A673 (cell line): ENCODE data around the gene TRRAP. TPM values are rescaled to one million over a fixed set of nuclear protein-coding genes. Genes with fewer than 3 reads are reported as not detected.

Experiments used
- BruUV-seq: library from RNA; stranded (reverse); fragments of 400-500 nt; replicated peaks from 2 replicates; lab custom pipeline; 2021; lab: Mats Ljungman, UMichigan
- CTCF ChIA-PET: fragments of 300-600 bp; sonication (Branson Sonifier 250); formaldehyde crosslinking; loops from one replicate; lab custom pipeline; 2022; ENCODE audit warnings: antibody characterized with exemption; lab: Charles Lee
- POLR2A ChIA-PET: fragments of 300-600 bp; sonication (Branson Sonifier 250); formaldehyde crosslinking; loops from one replicate; lab custom pipeline; 2022; ENCODE audit warnings: antibody characterized with exemption; ENCODE audit not compliant: low non-redundant PET; lab: Charles Lee
- DNase-seq: peaks from one replicate; pipeline ENCODE4 v3.0.0-alpha.2; 2015; ENCODE audit warnings: low spot score
- H3K27ac ChIP-seq: fragments of 200-600 bp; sonication (generic); 2 replicates; pipeline ENCODE4 v1.5.1; 2016; ENCODE audit warnings: mixed run types, low read depth, mild to moderate bottlenecking, mixed read lengths, antibody characterized with exemption, low read length; ENCODE audit not compliant: poor library complexity, severe bottlenecking
- H3K27me3 ChIP-seq: fragments of 200-600 bp; sonication (generic); replicated peaks from 2 replicates; pipeline ENCODE4 v1.6.1; 2017; ENCODE audit warnings: mixed run types, low read depth, mild to moderate bottlenecking, mixed read lengths, antibody characterized with exemption, low read length; ENCODE audit not compliant: insufficient read depth, poor library complexity
- H3K36me3 ChIP-seq: fragments of 200-600 bp; sonication (generic); 2 replicates; pipeline ENCODE4 v1.6.1; 2016; ENCODE audit warnings: mixed run types, mild to moderate bottlenecking, mixed read lengths, antibody characterized with exemption, low read length; ENCODE audit not compliant: insufficient read depth, poor library complexity, severe bottlenecking
- H3K4me1 ChIP-seq: fragments of 200-600 bp; sonication (generic); 2 replicates; pipeline ENCODE4 v1.6.1; 2017; ENCODE audit warnings: mixed run types, mild to moderate bottlenecking, mixed read lengths, antibody characterized with exemption, low read length; ENCODE audit not compliant: insufficient read depth, poor library complexity, severe bottlenecking
- H3K4me3 ChIP-seq: fragments of 200-600 bp; sonication (generic); 2 replicates; pipeline ENCODE4 v1.5.1; 2016; ENCODE audit warnings: low read depth, mixed run types, mild to moderate bottlenecking, mixed read lengths, low read length; ENCODE audit not compliant: poor library complexity, severe bottlenecking
- H3K9me3 ChIP-seq: fragments of 200-600 bp; sonication (generic); 2 replicates; pipeline ENCODE4 v1.6.1; 2016; ENCODE audit warnings: mixed run types, low read depth, mild to moderate bottlenecking, mixed read lengths, antibody characterized with exemption, low read length; ENCODE audit not compliant: poor library complexity, severe bottlenecking
- EZH2 ChIP-seq: fragments of 200-600 bp; sonication (generic); IDR thresholded peaks from 2 replicates; pipeline ENCODE4 v1.6.1; 2017; ENCODE audit warnings: borderline replicate concordance, low read depth, mild to moderate bottlenecking, mixed read lengths, antibody characterized with exemption, low read length; ENCODE audit not compliant: poor library complexity, severe bottlenecking
- intact Hi-C: fragments of 100-400 bp; cut with micrococcal nuclease; formaldehyde crosslinking; loops from one replicate; pipeline ENCODE4 v1.10.0; 2022; ENCODE audit not compliant: unreplicated experiment
- total RNA-seq: library from RNA; stranded (reverse); gene quantifications from 2 replicates; pipeline ENCODE4 v1.2.3, GENCODE V29; 2021
- TF ChIP-seq, protein P1 (sequence below): fragments of 300-800, 200-600 bp; sonication (generic); conservative IDR thresholded peaks from 2 replicates; pipeline ENCODE4 v1.5.1; 2017; ENCODE audit warnings: low read depth, mild to moderate bottlenecking, antibody characterized with exemption, low read length, moderate library complexity, mixed read lengths

TRRAP gene
- total RNA-seq, 1 experiment from 2014 or later, result 50.2 TPM

DNA sequence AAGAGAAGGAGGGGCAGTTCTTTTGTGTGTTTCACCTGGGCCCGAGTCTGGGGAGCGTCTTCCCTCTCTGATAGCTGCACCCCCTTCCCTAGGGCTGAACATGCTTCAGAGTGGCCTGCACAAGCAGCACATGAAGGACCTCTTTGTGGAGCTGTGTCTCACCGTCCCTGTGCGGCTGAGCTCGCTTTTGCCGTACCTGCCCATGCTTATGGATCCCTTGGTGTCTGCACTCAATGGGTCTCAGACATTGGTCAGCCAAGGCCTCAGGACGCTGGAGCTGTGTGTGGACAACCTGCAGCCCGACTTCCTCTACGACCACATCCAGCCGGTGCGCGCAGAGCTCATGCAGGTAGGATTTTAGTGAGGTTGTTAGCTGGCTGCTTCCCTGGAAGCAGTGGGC, 39.0 kb downstream of the TRRAP start:
- H3K27ac ChIP-seq, result no peak overlapping the region
- H3K4me3 ChIP-seq, result no peak overlapping the region
- no peaks in the 10 kb centered on the region for H3K27me3 ChIP-seq
- peaks cover 54% of the 10 kb centered on the region for H3K36me3 ChIP-seq
- DNase-seq, result no peak
- intact Hi-C loops, result no loop called here
- no TSS peak for BruUV-seq
- no peaks in the 10 kb centered on the region for H3K9me3 ChIP-seq
- POLR2A ChIA-PET, result no interaction called here
- no peak for TF ChIP-seq EZH2
- TF ChIP-seq, protein P1, sequence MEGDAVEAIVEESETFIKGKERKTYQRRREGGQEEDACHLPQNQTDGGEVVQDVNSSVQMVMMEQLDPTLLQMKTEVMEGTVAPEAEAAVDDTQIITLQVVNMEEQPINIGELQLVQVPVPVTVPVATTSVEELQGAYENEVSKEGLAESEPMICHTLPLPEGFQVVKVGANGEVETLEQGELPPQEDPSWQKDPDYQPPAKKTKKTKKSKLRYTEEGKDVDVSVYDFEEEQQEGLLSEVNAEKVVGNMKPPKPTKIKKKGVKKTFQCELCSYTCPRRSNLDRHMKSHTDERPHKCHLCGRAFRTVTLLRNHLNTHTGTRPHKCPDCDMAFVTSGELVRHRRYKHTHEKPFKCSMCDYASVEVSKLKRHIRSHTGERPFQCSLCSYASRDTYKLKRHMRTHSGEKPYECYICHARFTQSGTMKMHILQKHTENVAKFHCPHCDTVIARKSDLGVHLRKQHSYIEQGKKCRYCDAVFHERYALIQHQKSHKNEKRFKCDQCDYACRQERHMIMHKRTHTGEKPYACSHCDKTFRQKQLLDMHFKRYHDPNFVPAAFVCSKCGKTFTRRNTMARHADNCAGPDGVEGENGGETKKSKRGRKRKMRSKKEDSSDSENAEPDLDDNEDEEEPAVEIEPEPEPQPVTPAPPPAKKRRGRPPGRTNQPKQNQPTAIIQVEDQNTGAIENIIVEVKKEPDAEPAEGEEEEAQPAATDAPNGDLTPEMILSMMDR, result no peak
- CTCF ChIA-PET, result no interaction called here
- no peaks in the 10 kb centered on the region for H3K4me1 ChIP-seq

DNA sequence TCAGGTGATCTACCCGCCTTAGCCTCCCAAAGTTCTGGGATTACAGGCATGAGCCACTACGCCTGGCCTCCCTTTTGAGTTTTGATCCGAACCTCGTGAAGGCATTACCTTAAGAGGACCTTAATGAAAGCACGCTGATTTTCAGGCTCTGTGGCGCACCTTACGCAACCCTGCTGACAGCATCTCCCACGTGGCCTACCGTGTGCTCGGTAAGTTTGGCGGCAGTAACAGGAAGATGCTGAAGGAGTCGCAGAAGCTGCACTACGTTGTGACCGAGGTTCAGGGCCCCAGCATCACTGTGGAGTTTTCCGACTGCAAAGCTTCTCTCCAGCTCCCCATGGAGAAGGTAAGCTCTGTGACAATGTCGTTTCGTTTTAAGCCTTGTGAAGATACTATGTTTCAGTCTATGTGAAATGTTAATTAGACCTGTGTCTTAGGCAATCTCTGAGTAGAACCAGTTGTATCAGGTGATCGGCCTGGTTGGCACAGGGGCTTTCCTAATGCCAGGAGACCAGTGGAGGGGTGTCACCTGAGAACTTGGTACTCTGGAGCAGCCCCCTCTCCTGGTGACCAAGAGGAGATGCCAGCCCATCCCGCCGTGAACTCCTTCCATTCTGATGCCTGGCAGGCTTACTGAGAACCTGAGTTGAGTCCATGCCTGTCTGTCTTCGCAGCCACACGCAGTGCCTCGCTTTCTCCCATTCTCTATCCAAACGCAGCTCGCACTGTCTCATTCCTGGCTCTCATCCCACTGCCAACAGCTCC, 43.5 kb downstream of the TRRAP start:
- Histone ChIP-seq H3K27ac (no peak overlapping the region), H3K9me3 (no peaks in the 10 kb centered on the region), H3K27me3 (no peaks in the 10 kb centered on the region), H3K36me3 (peaks cover 54% of the 10 kb centered on the region), H3K4me1 (no peaks in the 10 kb centered on the region), H3K4me3 (no peak overlapping the region)
- no TSS peak for BruUV-seq
- intact Hi-C loops, result no loop called here
- ChIA-PET POLR2A (no interaction called here), CTCF (no interaction called here)
- DNase-seq, result no peak
- TF ChIP-seq, protein P1, result 0 out of 2 replicates have a peak, but pooled peaks have one; percentile 21
- TF ChIP-seq EZH2, result no peak

DNA sequence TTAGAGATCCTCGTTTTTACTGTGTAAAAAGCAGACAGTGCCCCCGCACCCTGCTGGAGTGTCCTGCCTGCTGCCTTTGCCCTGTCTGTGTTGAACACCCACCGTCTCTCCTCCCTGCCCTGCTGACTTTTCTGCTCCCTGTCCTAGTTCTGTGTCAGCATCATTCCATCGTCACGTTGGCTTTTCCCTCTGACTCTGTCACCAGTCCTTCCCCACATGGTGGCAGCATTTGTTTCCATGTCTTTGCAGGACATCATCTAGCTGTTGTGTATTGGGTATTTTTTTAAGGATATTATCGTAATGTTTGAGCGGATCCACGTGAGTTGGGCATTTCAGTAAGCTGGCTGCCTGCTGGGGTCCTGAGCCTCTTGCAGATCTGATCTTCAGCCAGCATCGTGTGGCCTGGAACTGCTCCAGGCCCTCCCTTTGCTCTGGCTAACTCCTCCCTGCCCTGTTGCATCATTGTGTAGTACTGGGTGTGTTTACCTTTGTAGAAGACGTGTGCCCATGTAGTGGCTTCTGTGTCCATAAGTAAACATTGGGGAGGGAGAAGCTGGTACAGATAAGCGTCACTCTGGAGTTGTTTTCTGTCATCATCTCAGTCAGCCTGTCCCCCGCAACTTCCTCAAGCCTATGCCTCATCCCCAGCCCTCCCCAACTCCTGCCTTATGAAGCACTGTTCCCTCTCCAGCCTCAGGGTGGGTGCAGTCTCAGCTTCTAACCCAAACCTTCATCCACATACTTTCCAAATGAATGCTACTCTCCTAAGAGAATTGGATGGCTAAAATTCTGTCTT, 44.3 kb downstream of the TRRAP start:
- ChIA-PET POLR2A (no interaction called here), CTCF (no interaction called here)
- no peak overlapping the region for H3K4me3 ChIP-seq
- DNase-seq, result no peak
- peaks cover 58% of the 10 kb centered on the region for H3K36me3 ChIP-seq
- TF ChIP-seq, protein P1, result no peak
- no peak for TF ChIP-seq EZH2
- intact Hi-C loops, result no loop called here
- H3K27me3 ChIP-seq, result no peaks in the 10 kb centered on the region
- H3K9me3 ChIP-seq, result no peaks in the 10 kb centered on the region
- no TSS peak for BruUV-seq
- H3K27ac ChIP-seq, result no peak overlapping the region
- H3K4me1 ChIP-seq, result no peaks in the 10 kb centered on the region
